H1 (cell line): Measurements from ENCODE around the gene ALKBH1. TPM values are rescaled to one million over a fixed set of nuclear protein-coding genes. Genes with fewer than 3 reads are reported as not detected.

Experiments used
- CTCF ChIA-PET: fragments of 300-600 bp; sonication (Branson Sonifier 250); formaldehyde crosslinking; loops from one replicate; lab custom pipeline; 2021; ENCODE audit not compliant: partially characterized antibody; lab: Charles Lee
- POLR2A ChIA-PET: fragments of 300-600 bp; sonication (Branson Sonifier 250); formaldehyde crosslinking; loops from one replicate; lab custom pipeline; 2021; ENCODE audit warnings: inconsistent platforms; ENCODE audit not compliant: partially characterized antibody; lab: Charles Lee
- DNase-seq, 2 experiments: peaks; one replicate each; pipeline versions ENCODE4 v3.0.0 to v3.0.0-alpha.2; 2010 to 2022; ENCODE audit warnings: low spot score in 2 of 2, low read depth in 1 of 2, mixed read lengths in 1 of 2
- FAIRE-seq: peaks from 2 replicates; lab custom pipeline; 2011; peaks lifted over from hg19 to GRCh38; lab: Jason Lieb, UNC
- H2AFZ ChIP-seq: 2 replicates; pipeline ENCODE4 v1.8.1; 2012; ENCODE audit warnings: low read length, inconsistent platforms
- H2AK5ac ChIP-seq: 2 replicates; pipeline ENCODE4 v1.6.1; 2013; ENCODE audit warnings: low read depth, low read length
- H2BK120ac ChIP-seq: replicated peaks from 2 replicates; pipeline ENCODE3; 2013; ENCODE audit warnings: low read depth, low read length, inconsistent platforms
- H2BK12ac ChIP-seq: 2 replicates; pipeline ENCODE4 v1.6.1; 2013; ENCODE audit warnings: low read depth, low read length
- H2BK15ac ChIP-seq: 2 replicates; pipeline ENCODE4 v1.6.1; 2013; ENCODE audit warnings: low read length
- H2BK20ac ChIP-seq: 2 replicates; pipeline ENCODE4 v1.6.1; 2013; ENCODE audit warnings: low read length
- H2BK5ac ChIP-seq: 2 replicates; pipeline ENCODE4 v1.6.1; 2013; ENCODE audit warnings: low read depth, low read length
- H3K14ac ChIP-seq: 2 replicates; pipeline ENCODE4 v1.6.1; 2013; ENCODE audit warnings: inconsistent platforms; ENCODE audit not compliant: insufficient read length
- H3K18ac ChIP-seq: 2 replicates; pipeline ENCODE4 v1.6.1; 2013; ENCODE audit warnings: low read length; ENCODE audit errors: extremely low read depth
- H3K23ac ChIP-seq: 2 replicates; pipeline ENCODE4 v1.6.1; 2013; ENCODE audit warnings: inconsistent platforms; ENCODE audit not compliant: insufficient read length
- H3K23me2 ChIP-seq: 2 replicates; pipeline ENCODE4 v1.6.1; 2013; ENCODE audit warnings: low read depth, low read length
- H3K27ac ChIP-seq: 2 replicates; pipeline ENCODE4 v1.6.1; 2011; ENCODE audit warnings: low read depth, low read length, inconsistent platforms
- H3K27me3 ChIP-seq, 4 experiments: replicated peaks in 1 of 4; 1 replicate in 1 of 4; 2 replicates in 3 of 4; pipeline versions ENCODE4 v1.6.1 to v1.8.1; 2011 to 2013; ENCODE audit warnings: low read length in 3 of 4, mild to moderate bottlenecking in 3 of 4, inconsistent platforms in 2 of 4, mixed read lengths in 2 of 4, moderate library complexity in 1 of 4; ENCODE audit not compliant: control insufficient read depth in 3 of 4, insufficient read depth in 3 of 4; ENCODE audit errors: extremely low read depth in 1 of 4
- H3K36me3 ChIP-seq, 4 experiments: 2 replicates each; pipeline versions ENCODE4 v1.6.1 to v1.8.1; 2011 to 2013; ENCODE audit warnings: mild to moderate bottlenecking in 4 of 4, low read length in 3 of 4, moderate library complexity in 2 of 4, control low read depth in 1 of 4, inconsistent platforms in 1 of 4; ENCODE audit not compliant: insufficient read depth in 4 of 4, control insufficient read depth in 2 of 4
- H3K4ac ChIP-seq: replicated peaks from 2 replicates; pipeline ENCODE3; 2013; ENCODE audit warnings: low read length, low read depth, mixed read lengths, inconsistent platforms; ENCODE audit not compliant: insufficient read length
- H3K4me1 ChIP-seq, 4 experiments: replicated peaks in 1 of 4; 1 replicate in 1 of 4; 2 replicates in 3 of 4; pipeline versions ENCODE4 v1.6.1 to v1.8.1; 2011 to 2013; ENCODE audit warnings: low read length in 3 of 4, inconsistent platforms in 2 of 4, mixed read lengths in 1 of 4; ENCODE audit not compliant: insufficient read depth in 4 of 4, control insufficient read depth in 3 of 4
- H3K4me2 ChIP-seq, 2 experiments: 2 replicates each; pipeline versions ENCODE4 v1.6.1 to v1.8.1; 2011 to 2013; ENCODE audit warnings: low read depth in 2 of 2, low read length in 2 of 2, control low read depth in 1 of 2, inconsistent platforms in 1 of 2, mild to moderate bottlenecking in 1 of 2; ENCODE audit not compliant: insufficient read depth in 1 of 2
- H3K4me3 ChIP-seq, 4 experiments: fragments of 200-600, 300-600 bp in 1 of 4; sonication (generic), shearing (Covaris generic), sonication (Bioruptor Twin) in 1 of 4; 2 replicates each; pipeline versions ENCODE4 v1.5.1 to v1.8.1; 2011 to 2016; ENCODE audit warnings: low read length in 4 of 4, low read depth in 3 of 4, control low read depth in 2 of 4, inconsistent platforms in 2 of 4, mild to moderate bottlenecking in 2 of 4, mixed read lengths in 1 of 4, moderate library complexity in 1 of 4; ENCODE audit not compliant: insufficient read depth in 2 of 4; ENCODE audit errors: extremely low read depth in 1 of 4
- H3K56ac ChIP-seq: replicated peaks from 2 replicates; pipeline ENCODE3; 2013; ENCODE audit warnings: low read depth, mild to moderate bottlenecking, mixed read lengths, low read length, inconsistent platforms; ENCODE audit not compliant: insufficient read length
- H3K79me1 ChIP-seq: 2 replicates; pipeline ENCODE4 v1.6.1; 2013; ENCODE audit warnings: low read depth, low read length, control low read depth
- H3K79me2 ChIP-seq, 2 experiments: 2 replicates each; pipeline versions ENCODE4 v1.6.1 to v1.8.1; 2012 to 2013; ENCODE audit warnings: low read length in 2 of 2, mild to moderate bottlenecking in 2 of 2, inconsistent platforms in 1 of 2; ENCODE audit not compliant: insufficient read depth in 2 of 2, control insufficient read depth in 1 of 2
- H3K9ac ChIP-seq, 4 experiments: replicated peaks in 1 of 4; 1 replicate in 1 of 4; 2 replicates in 3 of 4; pipeline versions ENCODE4 v1.6.1 to v1.8.1; 2011 to 2013; ENCODE audit warnings: low read depth in 3 of 4, low read length in 3 of 4, control low read depth in 2 of 4, mild to moderate bottlenecking in 2 of 4, moderate library complexity in 2 of 4, inconsistent platforms in 1 of 4; ENCODE audit errors: extremely low read depth in 1 of 4
- H3K9me3 ChIP-seq, 2 experiments: 2 replicates each; pipeline versions ENCODE4 v1.6.1 to v1.8.1; 2012 to 2013; ENCODE audit warnings: mild to moderate bottlenecking in 2 of 2, moderate library complexity in 2 of 2, control low read depth in 1 of 2, inconsistent platforms in 1 of 2, low read depth in 1 of 2, low read length in 1 of 2, mixed read lengths in 1 of 2; ENCODE audit not compliant: insufficient read depth in 2 of 2
- H4K20me1 ChIP-seq, 2 experiments: replicated peaks in 1 of 2; 2 replicates each; pipeline versions ENCODE3 to v1.8.1; 2011 to 2013; ENCODE audit warnings: inconsistent platforms in 2 of 2, low read length in 2 of 2, mild to moderate bottlenecking in 1 of 2; ENCODE audit not compliant: insufficient read depth in 2 of 2, control insufficient read depth in 1 of 2
- H4K5ac ChIP-seq: 2 replicates; pipeline ENCODE4 v1.6.1; 2013; ENCODE audit warnings: low read length, low read depth, mixed read lengths, inconsistent platforms; ENCODE audit not compliant: insufficient read length
- H4K8ac ChIP-seq: 2 replicates; pipeline ENCODE4 v1.8.0; 2013; ENCODE audit warnings: mild to moderate bottlenecking, moderate library complexity, low read length, inconsistent platforms; ENCODE audit not compliant: insufficient read depth; ENCODE audit errors: extremely low read depth
- H4K91ac ChIP-seq: replicated peaks from 2 replicates; pipeline ENCODE3; 2013; ENCODE audit warnings: low read length, mixed read lengths, inconsistent platforms; ENCODE audit not compliant: insufficient read length
- ASH2L ChIP-seq: fragments of 200-600, 300-600 bp; sonication (generic); IDR thresholded peaks from one replicate; pipeline ENCODE4 v1.7.1; 2017; ENCODE audit warnings: low read length
- CBX5 ChIP-seq: fragments of 300-800, 300-1000 bp; sonication (generic); IDR thresholded peaks from 2 replicates; pipeline ENCODE4 v1.7.1; 2016; ENCODE audit warnings: antibody characterized with exemption, low read length, low read depth
- GTF2F1 ChIP-seq: IDR thresholded peaks from 2 replicates; pipeline ENCODE4 v1.6.1; 2012; ENCODE audit warnings: low read depth, low read length, improper control_type of control experiment, borderline replicate concordance
- RFX5 ChIP-seq: IDR thresholded peaks from 2 replicates; pipeline ENCODE4 v1.6.1; 2011; ENCODE audit warnings: low read depth, low read length, improper control_type of control experiment, borderline replicate concordance
- RNF2 ChIP-seq: fragments of 200-900, 300-1000 bp; sonication (generic); IDR thresholded peaks from 2 replicates; pipeline ENCODE4 v1.7.1; 2016; ENCODE audit warnings: borderline replicate concordance, low read depth, mild to moderate bottlenecking, antibody characterized with exemption, low read length; ENCODE audit not compliant: poor library complexity, severe bottlenecking; ENCODE audit errors: missing control alignments
- SIRT6 ChIP-seq: IDR thresholded peaks from one replicate; pipeline ENCODE4 v1.7.1; 2012; ENCODE audit warnings: low read length, inconsistent platforms
- SP4 ChIP-seq: IDR thresholded peaks from 2 replicates; pipeline ENCODE4 v1.6.1; 2012; ENCODE audit warnings: low read length, inconsistent platforms
- TAF7 ChIP-seq: optimal IDR thresholded peaks from 2 replicates; pipeline ENCODE3; 2011; ENCODE audit warnings: low read depth, mild to moderate bottlenecking, inconsistent platforms, low read length, moderate library complexity, borderline replicate concordance
- ZNF274 ChIP-seq: IDR thresholded peaks from 2 replicates; pipeline ENCODE4 v1.7.0; 2012; ENCODE audit warnings: low read length, borderline replicate concordance; ENCODE audit errors: extremely low read depth
- WGBS, 2 experiments: shearing (Covaris generic) in 1 of 2; methylation state at CpG; one replicate each; pipeline versions ENCODE4 v1.1.6 to v1.1.7; 2013 to 2015; ENCODE audit warnings: low lambda C conversion rate in 2 of 2, mixed read lengths in 2 of 2, inconsistent platforms in 1 of 2, low coverage in 1 of 2, missing lambda C conversion rate in 1 of 2; ENCODE audit not compliant: insufficient replicate concordance in 2 of 2, insufficient coverage in 1 of 2, insufficient read length in 1 of 2; ENCODE audit errors: extremely low coverage in 1 of 2, missing lambda C conversion rate in 1 of 2; 5-methylcytosine and 5-hydroxymethylcytosine counted together
- polyA plus RNA-seq, 7 experiments: library from polyadenylated mRNA; depleted of rRNA in 3 of 7; stranded (reverse) in 5 of 7; unstranded in 2 of 7; fragments of >200 nt in 5 of 7; fragments of 200-250 nt in 2 of 7; gene quantifications; 1 replicate in 5 of 7; 2 replicates in 1 of 7; 4 replicates in 1 of 7; pipeline versions ENCODE4 v1.2.1 to v1.2.3, GENCODE V29; 2011 to 2013; ENCODE audit warnings: missing spikeins in 2 of 7, mixed read lengths in 2 of 7
- total RNA-seq: library from RNA; stranded (reverse); fragmentation: NEBNext Ultra II Directional; extraction: Animal tissue kit (Norgen Biotek cat#: 25700); gene quantifications from 2 replicates; pipeline ENCODE4 v1.2.1, GENCODE V29; 2021
- TF ChIP-seq, protein P1 (sequence below), 3 experiments: IDR thresholded peaks; 1 replicate in 2 of 3; 2 replicates in 1 of 3; pipeline versions ENCODE4 v1.5.1 to v1.6.1; 2011; ENCODE audit warnings: low read length in 3 of 3, mild to moderate bottlenecking in 3 of 3, inconsistent platforms in 2 of 3, low read depth in 1 of 3, moderate library complexity in 1 of 3; ENCODE audit not compliant: insufficient read depth in 1 of 3; ENCODE audit errors: control extremely low read depth in 1 of 3

The ALKBH1 gene
- total and polyA plus RNA-seq, 2 of the 8 experiments (the other 6 are each of a cell fraction or from before 2014, with no cell fraction given): 14.3 to 20.0 TPM

- ChIA-PET POLR2A (interaction anchor here (0.6 kb wide), 1 partner anchor 9 kb away, joined by 3 read pairs; no protein-coding TSS in a partner anchor), CTCF (interaction anchor here (0.6 to 3.0 kb wide), 5 partner anchors 7 to 75 kb away, joined by 3 to 12 read pairs (median 4); no protein-coding TSS in a partner anchor)
- Histone ChIP-seq H2BK12ac (no peak overlapping the region), H2BK15ac (no peak overlapping the region), H3K27ac (no peak overlapping the region), H4K8ac (no peak overlapping the region), H3K79me2 (no peaks in the 10 kb centered on the region), H3K23me2 (no peaks in the 10 kb centered on the region), H3K4me2 (no peak overlapping the region), H3K18ac (no peak overlapping the region), H3K9ac (no peak overlapping the region), H2BK5ac (no peak overlapping the region), H2BK20ac (no peak overlapping the region), H3K27me3 (no peaks in the 10 kb centered on the region), H3K9me3 (peaks cover 0 to 3% of the 10 kb centered on the region in 2 experiments; a peak in 1 of 4 replicates), H3K4me1 (no peaks in the 10 kb centered on the region), H4K20me1 (no peaks in the 10 kb centered on the region), H4K5ac (no peak overlapping the region), H2AFZ (no peak overlapping the region), H3K4ac (no peak overlapping the region), H3K79me1 (no peaks in the 10 kb centered on the region), H3K36me3 (no peaks in the 10 kb centered on the region), H2AK5ac (no peak overlapping the region), H3K14ac (no peak overlapping the region), H4K91ac (no peak overlapping the region), H3K23ac (no peak overlapping the region), H2BK120ac (no peak overlapping the region), H3K56ac (no peak overlapping the region), H3K4me3 (no peak overlapping the region)
- 95% methylated on average over 15 of the region's 15 CpGs; no CpG with 5 or more reads in 1 of the 2 experiments for WGBS, 2 experiments
- DNase-seq: no peak
- FAIRE-seq: no peak
- TF ChIP-seq ASH2L (no peak), CBX5 (no peak), GTF2F1 (no peak), SP4 (no peak), RNF2 (no peak), RFX5 (no peak), ZNF274 (no peak), SIRT6 (no peak), TAF7 (no peak)
- TF ChIP-seq, protein P1, sequence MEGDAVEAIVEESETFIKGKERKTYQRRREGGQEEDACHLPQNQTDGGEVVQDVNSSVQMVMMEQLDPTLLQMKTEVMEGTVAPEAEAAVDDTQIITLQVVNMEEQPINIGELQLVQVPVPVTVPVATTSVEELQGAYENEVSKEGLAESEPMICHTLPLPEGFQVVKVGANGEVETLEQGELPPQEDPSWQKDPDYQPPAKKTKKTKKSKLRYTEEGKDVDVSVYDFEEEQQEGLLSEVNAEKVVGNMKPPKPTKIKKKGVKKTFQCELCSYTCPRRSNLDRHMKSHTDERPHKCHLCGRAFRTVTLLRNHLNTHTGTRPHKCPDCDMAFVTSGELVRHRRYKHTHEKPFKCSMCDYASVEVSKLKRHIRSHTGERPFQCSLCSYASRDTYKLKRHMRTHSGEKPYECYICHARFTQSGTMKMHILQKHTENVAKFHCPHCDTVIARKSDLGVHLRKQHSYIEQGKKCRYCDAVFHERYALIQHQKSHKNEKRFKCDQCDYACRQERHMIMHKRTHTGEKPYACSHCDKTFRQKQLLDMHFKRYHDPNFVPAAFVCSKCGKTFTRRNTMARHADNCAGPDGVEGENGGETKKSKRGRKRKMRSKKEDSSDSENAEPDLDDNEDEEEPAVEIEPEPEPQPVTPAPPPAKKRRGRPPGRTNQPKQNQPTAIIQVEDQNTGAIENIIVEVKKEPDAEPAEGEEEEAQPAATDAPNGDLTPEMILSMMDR (IDR thresholded peaks at IDR 0.05; ENCODE audit: control extremely low read depth in 1 of 3, insufficient read depth in 1 of 3, low read depth in 1 of 3, low read length in 3 of 3): no peak
Observed at GRCh38 chr14:77645520-77646230, 62.1 kb downstream of the ALKBH1 start.
